CD14-positive monocyte (primary cell): Measurements from ENCODE around the gene AVPR2. TPM values are rescaled to one million over a fixed set of nuclear protein-coding genes. Genes with fewer than 3 reads are reported as not detected.
A peak's percentile ranks its signal among the peaks of the same experiment; 100 is the strongest.

ENCODE experiments used
- DNase-seq, 3 donors: peaks; one replicate each; pipeline ENCODE4 v3.0.0-alpha.2; 2011 to 2022
- H2AFZ ChIP-seq: 2 replicates; pipeline ENCODE4 v1.6.0; 2012; ENCODE audit warnings: mild to moderate bottlenecking, low read depth, low read length, inconsistent platforms; ENCODE audit not compliant: insufficient read depth, poor library complexity, severe bottlenecking
- H3K27ac ChIP-seq, 2 donors: 1 replicate in 1 of 2; 2 replicates in 1 of 2; pipeline ENCODE4 v1.5.1; 2012 to 2013; ENCODE audit warnings: low read length in 2 of 2, control low read depth in 1 of 2, inconsistent platforms in 1 of 2, low read depth in 1 of 2, mild to moderate bottlenecking in 1 of 2
- H3K27me3 ChIP-seq, 2 donors: one replicate each; pipeline versions ENCODE4 v1.6.0 to v1.6.1; 2011 to 2013; ENCODE audit warnings: low read length in 2 of 2; ENCODE audit not compliant: control insufficient read depth in 2 of 2, insufficient read depth in 2 of 2
- H3K36me3 ChIP-seq, 2 donors: replicated peaks in 1 of 2; 1 replicate in 1 of 2; 2 replicates in 1 of 2; pipeline versions ENCODE4 v1.5.1 to v1.6.1; 2012 to 2013; ENCODE audit warnings: low read length in 2 of 2, control low read depth in 1 of 2, inconsistent platforms in 1 of 2, mild to moderate bottlenecking in 1 of 2; ENCODE audit not compliant: insufficient read depth in 2 of 2, control insufficient read depth in 1 of 2
- H3K4me1 ChIP-seq, 2 donors: 1 replicate in 1 of 2; 2 replicates in 1 of 2; pipeline versions ENCODE4 v1.5.1 to v1.6.1; 2012 to 2013; ENCODE audit warnings: low read length in 2 of 2, control low read depth in 1 of 2, inconsistent platforms in 1 of 2, mild to moderate bottlenecking in 1 of 2, moderate library complexity in 1 of 2; ENCODE audit not compliant: insufficient read depth in 2 of 2, control insufficient read depth in 1 of 2
- H3K4me2 ChIP-seq: replicated peaks from 2 replicates; pipeline ENCODE3; 2012; ENCODE audit warnings: low read length, moderate library complexity, mild to moderate bottlenecking; ENCODE audit not compliant: poor library complexity, severe bottlenecking; ENCODE audit errors: extremely low read depth
- H3K4me3 ChIP-seq, 3 experiments: fragments of 200-600 bp in 1 of 3; sonication (generic) in 1 of 3; replicated peaks in 1 of 3; 1 replicate in 2 of 3; 2 replicates in 1 of 3; pipeline ENCODE4 v1.5.1; 2011 to 2013; ENCODE audit warnings: low read length in 3 of 3, mild to moderate bottlenecking in 3 of 3, control low read depth in 2 of 3, low read depth in 2 of 3, inconsistent platforms in 1 of 3, moderate library complexity in 1 of 3
- H3K79me2 ChIP-seq: 2 replicates; pipeline ENCODE4 v1.6.0; 2012; ENCODE audit warnings: mild to moderate bottlenecking, control low read depth, inconsistent platforms, low read length, moderate library complexity; ENCODE audit not compliant: insufficient read depth
- H3K9ac ChIP-seq: 2 replicates; pipeline ENCODE4 v1.6.0; 2017; ENCODE audit warnings: low read length, mild to moderate bottlenecking; ENCODE audit not compliant: insufficient read depth, poor library complexity, severe bottlenecking
- H3K9me3 ChIP-seq, 2 donors: replicated peaks in 1 of 2; 1 replicate in 1 of 2; 2 replicates in 1 of 2; pipeline versions ENCODE4 v1.5.1 to v1.6.1; 2012 to 2013; ENCODE audit warnings: low read length in 2 of 2, control low read depth in 1 of 2; ENCODE audit not compliant: control insufficient read depth in 1 of 2, insufficient read depth in 1 of 2
- H4K20me1 ChIP-seq: 2 replicates; pipeline ENCODE4 v1.6.0; 2012; ENCODE audit warnings: mild to moderate bottlenecking, low read length, control low read depth, moderate library complexity; ENCODE audit not compliant: insufficient read depth
- H3K27ac Mint-ChIP-seq, 7 donors: one replicate each; pipeline ENCODE4 v1.8.0; 2020; ENCODE audit warnings: mild to moderate bottlenecking in 7 of 7, mixed read lengths in 7 of 7, moderate library complexity in 6 of 7, inconsistent platforms in 2 of 7
- H3K27me3 Mint-ChIP-seq, 3 donors: one replicate each; pipeline ENCODE4 v1.8.0; 2021 to 2022; ENCODE audit warnings: low read depth in 3 of 3, mild to moderate bottlenecking in 3 of 3, mixed read lengths in 3 of 3, moderate library complexity in 3 of 3, inconsistent platforms in 1 of 3
- H3K36me3 Mint-ChIP-seq, 2 donors: one replicate each; pipeline ENCODE4 v1.8.0; 2020; ENCODE audit warnings: mixed read lengths in 2 of 2, inconsistent platforms in 1 of 2, mild to moderate bottlenecking in 1 of 2
- H3K4me1 Mint-ChIP-seq: one replicate; pipeline ENCODE4 v1.8.0; 2020; ENCODE audit warnings: mild to moderate bottlenecking, mixed read lengths
- H3K4me3 Mint-ChIP-seq, 2 donors: one replicate each; pipeline ENCODE4 v1.8.0; 2020; ENCODE audit warnings: mild to moderate bottlenecking in 2 of 2, mixed read lengths in 2 of 2, moderate library complexity in 1 of 2
- H3K9me3 Mint-ChIP-seq, 7 donors: one replicate each; pipeline ENCODE4 v1.8.0; 2020 to 2022; ENCODE audit warnings: mixed read lengths in 7 of 7, mild to moderate bottlenecking in 6 of 7, moderate library complexity in 6 of 7, inconsistent platforms in 2 of 7
- WGBS: methylation state at CpG from one replicate; pipeline ENCODE4 v1.1.5; 2013; ENCODE audit warnings: missing lambda C conversion rate; ENCODE audit not compliant: insufficient coverage; 5-methylcytosine and 5-hydroxymethylcytosine counted together
- intact Hi-C, 2 donors: fragments of 100-400 bp; cut with micrococcal nuclease; formaldehyde crosslinking; loops; one replicate each; pipeline versions ENCODE4 v1.15.0 to v1.15.1; 2023
- polyA plus RNA-seq, 3 donors: library from polyadenylated mRNA; depleted of rRNA in 1 of 3; unstranded in 2 of 3; stranded (reverse) in 1 of 3; fragments of 300-500 nt in 2 of 3; fragments of >200 nt in 1 of 3; fragmentation: Illumina TruSeq in 2 of 3; gene quantifications; 1 replicate in 2 of 3; 2 replicates in 1 of 3; pipeline ENCODE4 v1.2.3, GENCODE V29; 2012 to 2021
- TF ChIP-seq, protein P1 (sequence below): fragments of 200-600 bp; IDR thresholded peaks from one replicate; pipeline ENCODE4 v1.8.0; 2022; ENCODE audit warnings: antibody characterized with exemption, mild to moderate bottlenecking

AVPR2 gene
- polyA plus RNA-seq, 3 donors, result 0.14 to 0.27 TPM; not detected in 1

DNA sequence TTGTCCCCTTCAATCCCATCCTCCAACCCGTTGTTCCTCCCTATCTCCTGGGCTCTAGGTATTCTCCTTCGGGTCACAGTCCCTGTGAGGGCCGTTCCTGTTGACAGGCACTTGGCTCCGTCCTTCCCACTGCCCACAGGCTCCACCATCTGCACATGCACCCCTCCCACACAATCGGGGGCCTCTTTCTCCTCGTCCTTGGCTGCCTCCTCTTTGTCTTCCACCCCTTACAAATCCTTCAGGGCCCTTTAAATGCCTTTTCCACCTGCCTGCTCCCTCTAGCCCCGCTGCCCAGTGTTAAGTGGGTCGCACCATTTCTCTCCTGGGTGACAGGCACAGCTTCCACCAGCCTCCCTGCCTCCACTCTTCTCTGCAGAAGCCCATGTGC, 2.7 kb upstream of the AVPR2 start:
- Histone ChIP-seq H2AFZ (no peak overlapping the region), H3K4me3 (peak overlapping the region in 1 of 3 experiments; percentile 42), H3K27me3 (peaks cover 0 to 2% of the 10 kb centered on the region in 2 donors), H4K20me1 (peaks cover 9% of the 10 kb centered on the region), H3K79me2 (no peaks in the 10 kb centered on the region), H3K4me1 (peaks cover 53 to 55% of the 10 kb centered on the region in 2 donors), H3K36me3 (no peaks in the 10 kb centered on the region), H3K9ac (no peak overlapping the region), H3K9me3 (no peaks in the 10 kb centered on the region), H3K4me2 (peak overlapping the region; percentile 44), H3K27ac (peak overlapping the region in 1 of 2 donors; percentile 67)
- intact Hi-C loops, result no loop called here
- TF ChIP-seq, protein P1, sequence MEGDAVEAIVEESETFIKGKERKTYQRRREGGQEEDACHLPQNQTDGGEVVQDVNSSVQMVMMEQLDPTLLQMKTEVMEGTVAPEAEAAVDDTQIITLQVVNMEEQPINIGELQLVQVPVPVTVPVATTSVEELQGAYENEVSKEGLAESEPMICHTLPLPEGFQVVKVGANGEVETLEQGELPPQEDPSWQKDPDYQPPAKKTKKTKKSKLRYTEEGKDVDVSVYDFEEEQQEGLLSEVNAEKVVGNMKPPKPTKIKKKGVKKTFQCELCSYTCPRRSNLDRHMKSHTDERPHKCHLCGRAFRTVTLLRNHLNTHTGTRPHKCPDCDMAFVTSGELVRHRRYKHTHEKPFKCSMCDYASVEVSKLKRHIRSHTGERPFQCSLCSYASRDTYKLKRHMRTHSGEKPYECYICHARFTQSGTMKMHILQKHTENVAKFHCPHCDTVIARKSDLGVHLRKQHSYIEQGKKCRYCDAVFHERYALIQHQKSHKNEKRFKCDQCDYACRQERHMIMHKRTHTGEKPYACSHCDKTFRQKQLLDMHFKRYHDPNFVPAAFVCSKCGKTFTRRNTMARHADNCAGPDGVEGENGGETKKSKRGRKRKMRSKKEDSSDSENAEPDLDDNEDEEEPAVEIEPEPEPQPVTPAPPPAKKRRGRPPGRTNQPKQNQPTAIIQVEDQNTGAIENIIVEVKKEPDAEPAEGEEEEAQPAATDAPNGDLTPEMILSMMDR, result no peak
- WGBS, result 42% methylated on average over 3 of the region's 8 CpGs
- Mint-ChIP-seq H3K36me3 (no peaks in the 10 kb centered on the region), H3K27ac (peak overlapping the region in 6 of 7 donors; percentile 30 to 88 (median 81)), H3K4me3 (no peak overlapping the region), H3K27me3 (peaks cover under 1 to 45% (median 3%) of the 10 kb centered on the region in 3 donors), H3K9me3 (peaks cover 0 to 4% (median 0%) of the 10 kb centered on the region in 7 donors), H3K4me1 (peaks cover 53% of the 10 kb centered on the region)
- no peak for DNase-seq

DNA sequence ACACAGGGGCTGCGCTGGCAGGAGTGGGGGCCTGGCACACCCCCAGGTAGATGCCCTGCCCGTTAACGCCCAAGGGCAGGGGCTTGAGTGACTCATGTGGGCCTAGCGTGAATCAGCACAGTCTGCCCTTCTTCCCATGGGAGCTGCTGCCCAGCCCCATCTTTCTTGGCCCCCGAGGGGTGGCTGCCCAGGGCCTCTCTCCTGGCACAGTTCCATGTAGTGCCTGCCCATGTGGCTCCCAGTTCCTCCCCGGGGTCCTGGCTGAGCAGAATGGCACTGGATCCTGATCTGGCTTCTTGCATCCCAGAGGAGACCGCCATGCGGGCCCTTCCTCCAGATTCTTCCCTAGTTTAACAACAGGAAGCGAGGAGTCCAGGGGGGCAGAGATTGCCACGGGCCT, 2.1 kb upstream of the AVPR2 start:
- WGBS, result 40% methylated on average over 1 of the region's 10 CpGs
- peaks cover 0 to 6% (median under 1%) of the 10 kb centered on the region in 7 donors for H3K9me3 Mint-ChIP-seq
- no peak for DNase-seq
- H3K36me3 Mint-ChIP-seq, result no peaks in the 10 kb centered on the region
- peaks cover 16% of the 10 kb centered on the region for H4K20me1 ChIP-seq
- intact Hi-C loops, result no loop called here
- no peaks in the 10 kb centered on the region for H3K79me2 ChIP-seq
- peaks cover 0 to 2% of the 10 kb centered on the region in 2 donors for H3K27me3 ChIP-seq
- H3K9me3 ChIP-seq, result no peaks in the 10 kb centered on the region
- H2AFZ ChIP-seq, result no peak overlapping the region
- H3K4me3 ChIP-seq, result no peak overlapping the region
- H3K27me3 Mint-ChIP-seq, result peaks cover 0 to 48% (median 3%) of the 10 kb centered on the region in 3 donors
- H3K4me2 ChIP-seq, result peak overlapping the region; percentile 12
- TF ChIP-seq, protein P1, result no peak
- peaks cover 53 to 55% of the 10 kb centered on the region in 2 donors for H3K4me1 ChIP-seq
- H3K27ac ChIP-seq, result no peak overlapping the region
- peak overlapping the region in 1 of 7 donors; percentile 40 for H3K27ac Mint-ChIP-seq
- H3K4me1 Mint-ChIP-seq, result peaks cover 53% of the 10 kb centered on the region
- no peak overlapping the region for H3K4me3 Mint-ChIP-seq
- H3K36me3 ChIP-seq, result peaks cover 0 to under 1% of the 10 kb centered on the region in 2 donors
- H3K9ac ChIP-seq, result no peak overlapping the region
